ENCODE measurements around the gene BMERB1.

The BMERB1 gene

DNA sequence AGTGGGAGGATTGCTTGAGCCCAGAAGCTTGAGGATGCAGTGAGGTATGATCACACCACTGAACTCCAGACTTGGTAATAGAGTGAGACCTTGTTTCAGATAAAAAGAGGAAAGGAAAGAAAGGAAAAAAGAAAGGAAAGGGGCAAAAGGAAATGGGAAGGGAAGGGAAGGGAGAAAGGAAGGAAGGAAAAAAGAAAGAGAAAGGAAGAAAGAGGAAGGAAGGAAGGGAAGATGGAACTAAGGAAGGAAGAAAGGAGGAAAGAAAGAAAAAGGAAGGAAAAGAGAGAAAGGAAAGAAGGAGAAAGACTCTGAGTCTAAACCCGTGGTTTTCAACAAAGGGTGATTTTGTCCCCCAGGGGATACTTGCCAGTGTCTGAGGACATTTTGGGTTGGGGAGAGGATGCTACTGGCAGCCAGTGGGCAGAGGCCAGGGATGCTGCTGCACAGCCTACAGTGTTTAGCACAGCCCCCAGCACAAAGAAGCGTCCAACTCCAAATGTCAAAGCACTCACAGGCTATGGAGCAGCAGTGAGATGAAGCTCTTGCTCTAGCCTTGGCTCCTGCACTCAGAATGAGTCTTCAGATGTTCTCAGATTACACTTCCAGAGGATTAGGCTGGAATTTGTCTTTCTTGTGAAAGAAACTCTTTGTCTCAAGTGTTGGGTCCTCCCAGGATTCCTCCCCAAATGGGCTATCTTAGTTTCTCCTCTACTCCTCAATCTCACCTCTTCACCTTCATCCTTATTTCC lies 64.2 kb downstream of the BMERB1 start:
- no peak for DNase-seq (ENCODE audit: low read depth in 2 of 2)

DNA sequence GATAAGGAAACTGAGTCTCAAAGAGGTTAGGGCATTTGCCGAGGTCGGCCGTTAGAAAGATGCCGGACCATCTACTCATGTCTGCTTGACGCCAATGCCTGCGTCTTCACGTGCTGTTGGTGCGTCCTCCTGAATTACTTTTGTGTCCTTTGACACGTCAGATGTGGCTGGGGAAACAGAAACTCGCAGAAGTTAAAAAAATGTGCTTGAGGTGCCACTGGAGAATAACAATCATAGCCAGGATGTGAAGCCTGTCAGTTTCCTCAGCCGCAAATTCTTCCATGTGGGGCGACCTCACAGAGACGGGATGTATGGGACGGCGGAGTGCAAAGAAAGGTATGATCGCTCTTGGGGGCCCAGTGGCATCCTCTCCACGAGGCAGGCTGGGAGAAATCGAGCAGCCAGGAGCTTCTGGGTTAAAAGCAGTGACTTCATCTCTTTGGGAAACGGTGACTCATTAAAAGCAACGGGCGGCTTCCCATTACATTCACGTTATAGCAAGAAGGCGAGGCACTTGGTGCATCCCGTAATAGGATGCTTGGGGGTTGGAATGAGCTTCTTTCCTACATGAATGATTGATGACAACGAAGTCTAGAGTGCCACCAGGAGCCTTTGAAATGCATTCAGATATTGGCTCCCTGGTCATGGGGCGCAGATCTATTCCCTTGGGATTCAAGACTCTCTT lies 67.8 kb downstream of the BMERB1 start:
- DNase-seq (ENCODE audit: low read depth in 2 of 2), result no peak

DNA sequence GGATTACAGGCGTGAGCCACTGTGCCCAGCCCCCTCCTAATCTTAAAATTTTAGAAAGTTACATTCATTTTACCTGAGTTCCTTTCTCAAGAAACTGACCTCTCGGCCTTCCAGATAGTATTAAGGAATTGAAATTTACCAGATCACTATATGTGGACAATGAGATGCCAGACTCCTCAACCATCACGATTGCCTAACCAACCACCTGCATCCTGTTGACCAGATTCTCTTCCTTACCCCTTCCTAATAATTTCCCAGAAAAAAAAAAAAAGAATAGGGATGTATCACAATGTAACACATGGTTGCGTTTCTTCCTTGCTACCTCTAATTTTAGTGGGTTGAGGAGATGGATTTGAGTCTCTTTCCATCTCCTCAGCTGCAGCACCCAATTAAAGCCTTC lies 72.1 kb downstream of the BMERB1 start:
- no peak for DNase-seq (ENCODE audit: low read depth in 2 of 2)

DNA sequence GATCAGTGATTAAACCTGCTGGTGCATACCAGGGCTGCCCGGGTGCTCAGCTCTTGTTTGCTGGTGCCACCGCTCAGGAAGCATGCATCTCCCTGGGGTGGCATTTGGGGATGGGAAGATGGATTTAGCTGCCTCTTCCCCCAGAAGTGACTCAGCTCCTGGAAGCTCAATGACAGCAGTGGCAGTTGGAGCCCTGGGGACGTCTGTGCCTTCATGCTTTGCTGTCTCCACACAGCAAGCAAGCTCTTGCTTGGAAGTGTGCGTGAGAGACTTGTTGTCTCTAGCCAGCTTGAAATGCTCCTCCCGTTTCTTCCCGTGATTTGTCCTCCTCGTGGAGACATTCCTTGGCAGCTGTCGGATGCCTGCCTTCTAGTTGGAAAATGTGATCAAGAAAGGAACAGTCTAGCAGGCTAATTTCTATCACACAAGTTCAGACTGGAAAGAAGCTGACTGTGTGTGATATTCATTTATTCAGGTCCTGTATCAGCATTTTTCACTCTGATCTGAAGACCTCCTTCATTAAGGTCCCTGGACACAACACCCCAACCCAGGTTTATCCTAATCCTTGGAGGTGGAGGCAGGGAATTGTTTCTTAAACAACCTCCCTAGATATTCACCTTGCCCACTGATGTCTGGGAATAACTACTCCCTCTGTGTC lies 73.0 kb downstream of the BMERB1 start:
- DNase-seq (ENCODE audit: low read depth in 2 of 2), result no peak

DNA sequence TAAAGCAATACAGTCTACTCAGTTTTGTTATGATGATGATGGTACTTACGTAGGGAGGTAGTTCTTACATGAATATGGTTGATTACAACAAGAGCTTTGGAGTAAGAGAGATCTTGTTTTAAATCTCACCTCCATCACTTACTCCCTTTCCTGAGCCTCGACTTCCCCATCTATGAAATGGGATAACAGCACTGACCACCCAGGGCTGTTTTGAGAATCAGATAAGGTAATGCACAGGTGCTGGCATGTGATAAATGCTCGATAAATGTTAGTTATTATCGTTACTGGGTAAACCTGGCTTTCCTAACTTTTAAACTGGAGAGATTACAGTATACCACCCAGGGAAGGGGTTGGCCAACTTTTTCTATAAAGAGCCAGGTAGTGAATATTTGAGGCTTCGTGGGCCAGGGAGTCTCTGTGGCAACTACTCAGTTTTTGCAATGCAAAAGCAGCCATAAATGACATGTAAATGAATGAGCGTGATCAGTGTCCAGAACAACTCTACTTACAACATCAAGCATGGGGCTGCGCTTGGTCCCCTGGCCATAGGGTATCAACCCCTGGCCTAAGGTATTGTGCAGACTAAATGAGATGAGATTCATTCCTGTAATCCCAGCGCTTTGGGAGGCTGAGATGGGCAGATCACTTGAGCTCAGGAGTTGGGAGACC lies 73.7 kb downstream of the BMERB1 start:
- DNase-seq (ENCODE audit: low read depth in 2 of 2), result no peak

DNA sequence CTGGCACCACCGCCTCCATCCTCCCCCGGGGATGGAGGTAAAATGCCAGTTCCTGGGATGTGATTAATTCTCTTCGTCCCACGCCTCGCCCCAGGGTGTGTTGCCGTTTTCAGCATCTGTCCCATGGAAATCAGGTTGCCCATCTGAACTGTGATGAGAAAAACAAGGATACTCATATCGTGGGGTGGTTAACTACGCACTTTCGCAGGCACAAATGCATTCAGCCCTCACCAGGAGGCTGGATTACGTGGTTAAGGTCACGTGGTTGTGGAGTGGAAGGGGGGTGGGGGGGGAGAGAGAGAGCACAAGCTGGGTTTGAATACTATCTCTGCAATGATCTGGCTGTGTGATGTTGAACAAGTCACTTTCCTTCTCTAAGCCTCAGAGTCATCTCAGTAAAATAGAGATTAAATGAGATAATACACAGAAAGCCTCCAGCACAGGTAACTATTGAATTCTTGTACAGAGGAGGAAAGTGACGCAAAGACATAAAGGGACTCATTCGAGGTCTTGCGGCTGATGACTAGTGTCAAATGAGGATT lies 74.7 kb downstream of the BMERB1 start:
- DNase-seq (ENCODE audit: low read depth in 2 of 2), result no peak

DNA sequence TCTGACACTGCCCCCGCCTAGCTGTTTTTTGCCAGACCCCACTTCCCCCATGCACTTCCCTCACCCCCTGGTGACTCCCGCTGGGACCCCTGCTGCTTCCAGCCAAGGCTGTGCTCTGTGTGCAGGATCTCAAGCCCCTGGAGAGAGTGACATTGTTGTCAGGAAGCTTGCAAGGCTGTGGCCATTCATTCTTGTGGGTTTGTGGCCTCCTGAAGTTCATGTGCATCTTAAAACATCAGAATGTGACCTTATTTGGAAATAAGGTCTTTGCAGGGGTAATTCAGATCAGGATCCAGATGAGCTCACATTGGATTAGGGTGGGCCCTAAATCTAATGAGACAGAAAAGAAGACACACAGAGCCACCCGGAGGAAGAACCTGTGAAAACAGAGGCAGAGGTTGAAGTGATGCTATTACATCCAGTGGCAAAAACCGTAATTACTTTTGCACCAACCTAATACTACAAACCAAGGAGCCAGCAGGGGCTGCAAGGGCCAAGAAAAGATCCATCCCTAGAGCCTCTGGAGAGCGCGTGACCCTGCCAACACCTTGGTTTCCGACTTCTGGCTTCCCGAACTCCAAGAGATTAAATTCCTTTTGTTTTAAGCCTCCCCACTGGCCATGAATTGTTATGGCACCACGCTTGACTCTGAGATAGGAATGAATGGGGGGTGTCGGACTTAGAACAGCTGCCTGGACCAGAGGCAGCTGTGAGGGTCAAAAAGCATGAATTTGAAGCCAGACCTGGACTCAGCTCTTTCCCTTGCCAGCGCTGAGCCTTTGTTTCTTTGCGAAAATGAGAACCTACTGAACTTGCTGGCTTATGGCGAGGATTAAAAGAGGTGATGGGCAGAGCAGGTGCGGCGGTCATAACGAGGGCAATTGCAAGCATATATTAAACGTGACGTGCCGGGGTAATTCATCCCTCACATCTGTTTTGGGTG lies 75.5 kb downstream of the BMERB1 start:
- DNase-seq (ENCODE audit: low read depth in 2 of 2), result no peak

DNA sequence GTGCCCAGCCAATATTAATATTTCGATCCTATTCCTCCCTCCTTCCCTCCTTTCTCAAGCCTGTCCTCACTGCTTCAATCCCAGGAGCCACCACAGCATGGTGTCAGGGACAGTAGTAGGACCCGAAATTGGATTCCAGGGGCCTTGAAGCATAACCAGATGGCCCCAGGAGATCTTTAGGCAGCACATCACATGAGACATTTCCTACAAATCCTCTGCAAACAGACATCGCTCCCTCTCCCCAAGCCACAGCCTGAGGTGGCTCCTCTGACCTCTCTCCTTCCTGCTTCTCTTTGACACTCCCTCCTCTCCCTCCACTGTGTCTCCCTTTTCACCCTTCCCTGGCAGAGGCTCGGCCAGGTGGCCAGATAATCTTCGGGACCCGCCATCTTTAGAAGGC lies 76.6 kb downstream of the BMERB1 start:
- DNase-seq (ENCODE audit: low read depth in 2 of 2), result no peak

DNA sequence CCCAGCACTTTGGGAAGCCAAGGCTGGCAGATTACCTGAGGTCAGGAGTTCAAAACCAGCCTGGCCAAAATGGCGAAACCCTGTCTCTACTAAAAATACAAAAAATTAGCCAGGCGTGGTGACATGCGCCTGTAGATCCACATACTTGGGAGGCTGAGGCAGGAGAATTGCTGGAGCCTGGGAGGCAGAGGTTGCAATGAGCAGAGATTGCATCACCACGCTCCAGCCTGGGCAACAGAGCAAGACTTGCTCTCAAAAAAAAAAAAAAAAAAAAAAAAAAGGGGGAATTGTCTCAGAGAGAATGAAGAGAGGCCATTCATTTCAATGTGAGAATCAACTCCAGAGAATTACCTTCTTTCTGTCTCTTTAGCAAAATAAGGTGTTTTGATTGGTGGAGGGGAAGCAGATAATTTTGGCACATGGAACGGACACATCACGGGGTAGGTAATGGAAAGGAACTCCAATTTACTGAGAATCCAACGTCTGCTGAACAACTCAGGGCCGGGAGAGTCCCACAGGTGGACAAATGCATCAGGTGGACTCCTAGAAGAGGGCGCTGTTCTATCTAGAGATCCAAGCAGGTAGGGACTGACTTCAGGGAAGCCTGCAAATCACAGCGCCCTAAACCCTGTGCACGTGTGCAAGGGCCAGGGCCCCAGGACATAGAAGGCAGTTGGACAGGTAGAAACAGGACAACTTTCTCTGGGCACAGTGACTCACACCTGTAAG lies 77.5 kb downstream of the BMERB1 start:
- no peak for DNase-seq (ENCODE audit: low read depth in 2 of 2)

DNA sequence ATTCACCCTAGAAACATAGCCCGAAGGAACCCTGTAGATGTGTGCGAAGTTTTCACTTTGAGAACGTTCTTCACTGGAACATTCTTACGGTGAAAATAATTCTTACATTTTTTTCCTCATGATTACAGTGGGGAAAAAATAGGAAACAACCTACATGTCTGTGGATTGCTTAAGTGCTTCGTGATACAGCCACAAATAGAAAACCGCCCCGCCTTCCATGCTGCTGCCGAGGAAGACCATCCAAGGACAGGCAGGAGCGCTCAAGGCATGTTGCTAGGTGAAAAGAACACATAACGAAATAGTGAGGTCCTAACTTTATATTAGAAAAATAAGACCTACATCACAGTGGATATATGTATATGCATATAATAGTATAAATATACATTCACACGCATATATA lies 78.8 kb downstream of the BMERB1 start:
- DNase-seq (ENCODE audit: low read depth in 2 of 2), result no peak

DNA sequence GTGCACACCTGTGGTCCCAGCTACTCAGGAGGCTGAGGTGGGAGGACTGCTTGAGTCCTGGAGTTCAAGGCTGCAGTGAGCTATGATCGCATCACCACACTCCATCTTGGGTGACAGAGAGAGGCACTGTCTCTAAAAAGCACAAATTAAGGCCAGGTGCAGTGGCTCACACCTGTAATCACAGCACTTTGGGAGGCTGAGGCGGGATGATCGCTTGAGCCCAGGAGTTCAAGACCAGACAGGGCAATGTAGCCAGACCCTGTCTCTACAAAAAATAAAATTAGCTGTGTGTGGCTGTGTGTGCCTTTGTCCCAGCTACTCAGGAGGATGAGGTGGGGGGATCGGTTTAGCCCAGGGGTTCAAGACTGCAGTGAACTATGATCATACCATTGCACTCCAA lies 81.6 kb downstream of the BMERB1 start:
- no peak for DNase-seq (ENCODE audit: low read depth in 2 of 2)

DNA sequence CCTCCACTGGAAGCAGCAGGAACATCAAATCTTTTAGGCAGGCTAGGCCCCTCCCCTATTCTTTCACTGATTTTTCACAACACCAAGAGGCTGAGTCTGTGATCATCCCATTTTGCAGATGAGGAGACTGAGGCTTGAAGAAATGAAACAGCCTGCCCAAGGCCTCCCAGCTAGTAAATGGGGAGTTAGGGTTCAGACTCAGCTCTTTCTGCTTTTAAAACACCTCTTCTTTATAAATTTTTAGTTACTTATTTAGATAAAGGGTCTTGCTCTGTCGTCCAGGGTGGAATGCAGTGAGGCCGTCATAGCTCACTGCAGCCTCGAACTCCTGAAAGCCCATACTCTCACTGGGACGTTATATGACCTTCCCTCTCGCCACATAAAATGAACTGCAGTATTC lies 82.2 kb downstream of the BMERB1 start:
- no peak for DNase-seq (ENCODE audit: low read depth in 2 of 2)

DNA sequence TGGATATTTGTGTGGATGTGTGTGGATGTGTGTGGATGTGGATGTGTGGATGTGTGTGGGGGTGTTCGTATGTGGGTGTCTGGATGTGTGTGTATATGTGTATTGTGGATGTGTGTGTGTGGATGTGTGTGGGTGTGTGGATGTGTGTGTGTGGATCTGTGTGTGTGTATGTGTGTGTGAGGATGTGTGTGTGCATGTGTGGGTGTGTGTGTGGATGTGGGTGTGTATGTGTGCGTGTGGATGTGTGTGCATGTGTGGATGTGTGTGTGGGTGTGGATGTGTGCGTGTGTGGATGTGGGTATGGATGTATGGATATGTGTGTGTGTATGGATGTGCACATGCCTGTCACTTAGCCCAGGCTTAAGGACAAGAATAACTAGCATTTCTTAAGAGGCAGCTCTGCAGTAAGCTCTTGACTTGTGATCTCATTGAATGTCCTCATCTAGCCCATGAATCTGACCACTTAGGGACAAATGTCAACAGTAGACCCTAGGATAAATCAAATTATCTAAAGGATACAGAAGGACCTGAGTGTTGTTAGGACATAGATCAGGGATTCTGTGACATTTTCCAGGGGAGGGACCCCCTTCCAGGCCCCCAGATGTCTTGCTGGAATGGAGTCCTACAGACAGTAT lies 83.5 kb downstream of the BMERB1 start:
- DNase-seq (ENCODE audit: low read depth in 2 of 2), result no peak

DNA sequence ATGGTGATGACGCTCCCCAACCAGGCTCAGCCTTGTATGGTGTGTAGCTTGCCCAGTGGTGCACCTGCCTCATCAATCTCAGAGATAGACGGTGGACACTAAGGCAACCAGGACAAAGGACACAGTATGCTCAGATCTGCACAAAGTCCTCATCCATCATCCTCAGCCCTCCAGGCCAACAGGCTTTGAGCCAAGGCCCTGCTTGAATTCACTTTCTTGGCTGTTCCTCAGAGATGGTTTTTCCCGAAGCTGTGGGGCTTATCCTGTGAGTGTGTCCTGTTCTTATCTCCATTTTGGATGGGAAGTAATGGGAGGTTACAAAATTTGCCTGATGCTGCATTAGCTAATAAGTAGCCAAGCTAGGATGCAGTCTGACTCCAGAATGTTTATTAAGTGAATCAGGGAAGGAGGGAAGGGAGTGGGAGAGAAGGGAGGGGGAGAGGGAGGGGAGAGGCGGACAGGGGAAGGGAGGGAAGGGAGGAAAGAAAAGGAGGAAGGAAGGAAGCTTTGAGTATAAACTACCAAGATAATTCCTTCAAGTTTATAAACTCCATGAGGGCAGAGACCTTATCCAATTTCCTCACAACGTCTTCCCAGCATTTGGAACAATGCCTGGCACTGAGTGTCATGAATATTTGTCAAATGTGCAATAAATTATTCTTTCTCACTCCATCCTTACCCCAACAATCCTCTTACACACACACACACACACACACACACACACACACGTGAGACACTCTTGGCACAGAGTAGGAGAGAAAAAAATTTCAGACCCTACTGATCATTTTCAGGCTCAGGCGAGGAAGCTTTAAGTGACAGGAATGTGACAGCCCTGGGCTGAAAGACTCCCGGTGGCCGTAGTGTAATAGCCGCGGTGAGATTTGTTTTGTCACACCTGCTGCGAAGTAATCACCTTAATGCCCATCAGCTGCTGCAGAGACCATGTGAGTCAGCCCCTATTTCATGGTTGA lies 84.3 kb downstream of the BMERB1 start:
- no peak for DNase-seq (ENCODE audit: low read depth in 2 of 2)

DNA sequence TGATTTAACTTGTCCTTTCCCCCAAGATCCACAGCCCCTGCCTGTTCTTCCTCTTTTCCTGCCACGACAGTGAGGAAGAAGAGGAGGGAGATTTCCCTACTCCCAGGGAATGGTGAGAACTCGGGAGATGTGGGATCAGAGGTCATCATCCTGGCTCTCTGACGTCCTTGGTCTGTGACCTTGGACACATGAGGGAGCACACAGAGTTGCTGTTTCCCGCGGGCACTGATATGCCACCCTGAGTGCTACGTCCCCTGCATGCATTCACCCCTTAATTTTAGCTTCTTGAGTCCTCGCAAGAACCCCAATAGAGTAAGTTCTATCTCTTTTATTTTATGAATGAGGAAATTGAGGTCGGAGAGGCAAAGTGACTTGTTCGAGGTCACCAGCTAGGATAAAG lies 85.4 kb downstream of the BMERB1 start:
- DNase-seq (ENCODE audit: low read depth in 2 of 2), result no peak

DNA sequence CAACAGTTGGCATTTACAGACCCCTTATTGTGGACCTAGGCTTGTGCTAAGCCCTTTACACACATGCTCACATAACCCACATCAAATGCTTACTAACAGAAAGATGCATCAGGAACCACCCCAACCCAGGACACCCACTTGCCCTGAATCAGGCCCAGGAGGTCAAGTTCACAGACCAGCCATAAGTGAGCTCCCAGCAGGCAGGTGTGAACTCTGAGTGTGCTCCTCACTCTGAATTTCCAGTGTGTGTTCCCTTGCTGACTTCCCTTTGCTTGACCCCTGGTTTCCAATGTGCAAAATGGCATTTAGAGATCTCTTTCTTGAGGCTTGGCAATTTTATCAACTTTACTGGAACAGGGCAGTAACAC lies 87.0 kb downstream of the BMERB1 start:
- no peak for DNase-seq (ENCODE audit: low read depth in 2 of 2)

DNA sequence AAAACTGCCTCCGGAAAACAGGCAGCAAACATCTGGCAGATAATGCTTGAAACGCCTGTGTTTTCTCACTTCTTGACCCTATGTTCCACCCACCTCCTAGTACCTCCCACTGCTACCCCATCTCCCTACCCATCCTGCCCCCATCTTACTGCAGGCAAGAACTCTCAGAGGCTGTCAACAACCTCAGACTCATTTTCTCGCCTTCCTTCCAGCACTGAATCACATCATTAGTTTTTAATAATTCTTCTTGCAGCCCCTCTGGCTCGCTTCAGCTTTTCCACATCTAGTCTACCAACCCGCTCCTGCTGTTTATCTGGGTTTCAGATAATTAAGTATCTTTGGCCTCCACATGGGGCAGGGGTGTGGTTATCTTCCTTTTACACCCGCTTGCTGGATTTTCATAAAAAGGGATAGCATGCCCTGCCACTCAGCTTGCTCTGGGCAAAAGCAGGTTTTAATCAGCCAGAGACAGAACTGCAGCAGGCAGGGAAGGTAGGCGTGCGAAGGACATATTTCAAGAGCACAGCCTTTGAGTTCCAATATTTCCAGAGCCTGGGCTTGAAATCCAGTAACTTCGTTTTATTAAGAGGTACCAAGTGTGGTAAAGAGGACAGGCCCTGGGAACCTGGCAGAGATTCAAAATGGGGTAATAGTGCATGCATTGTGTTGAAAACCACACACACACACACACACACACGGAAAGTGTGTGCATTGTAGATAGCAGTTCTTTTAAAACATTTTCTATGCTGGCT lies 87.5 kb downstream of the BMERB1 start:
- no peak for DNase-seq (ENCODE audit: low read depth in 2 of 2)

DNA sequence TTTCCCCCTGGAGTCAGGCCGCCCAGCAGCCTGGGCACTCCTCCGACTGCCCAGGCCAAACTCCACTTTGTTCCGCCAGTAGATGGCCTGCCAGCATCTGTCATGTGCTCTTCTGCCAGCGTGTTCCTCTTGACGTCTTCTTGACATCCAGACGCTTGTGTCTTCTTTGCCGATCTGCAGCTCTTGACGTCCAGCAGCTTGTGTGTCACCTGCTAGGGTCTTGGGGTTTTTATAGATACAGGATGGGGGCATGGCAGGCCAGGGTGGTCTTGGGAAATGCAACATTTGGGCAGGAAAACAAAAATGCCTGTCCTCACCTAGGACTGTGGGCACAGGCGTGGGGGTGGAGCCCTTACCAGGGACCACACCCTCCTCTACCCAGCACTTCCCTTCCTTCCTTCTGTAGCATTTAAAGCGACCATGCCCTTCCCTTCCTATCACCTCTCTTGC lies 88.7 kb downstream of the BMERB1 start:
- no peak for DNase-seq (ENCODE audit: low read depth in 2 of 2)

All from stimulated activated CD8-positive, alpha-beta memory T cell treated with anti-CD3 and anti-CD28 coated beads, Interleukin-2, amount 100 ng/mL, for 1 hour (primary cell).